Ureter (tissue), 1 donor: ENCODE measurements around the gene KCNAB2. TPM values are rescaled to one million over a fixed set of nuclear protein-coding genes. Genes with fewer than 3 reads are reported as not detected.
"Not testable (repeated sequence)": the region's sequence is repeated elsewhere in the genome, so short reads cannot be mapped to it uniquely, and the experiment has no call there.

Experiments used
- DNase-seq: peaks from one replicate; pipeline ENCODE4 v3.0.0-alpha.2; 2020; ENCODE audit warnings: low spot score
- total RNA-seq: library from RNA; stranded (reverse); gene quantifications from one replicate; pipeline ENCODE4 v1.2.4, GENCODE V29; 2023
- donor health status: DM: yes; HTN: yes; CAD: no.

The KCNAB2 gene
- total RNA-seq, 1 donor from 2014 or later, result 17.5 TPM

DNA sequence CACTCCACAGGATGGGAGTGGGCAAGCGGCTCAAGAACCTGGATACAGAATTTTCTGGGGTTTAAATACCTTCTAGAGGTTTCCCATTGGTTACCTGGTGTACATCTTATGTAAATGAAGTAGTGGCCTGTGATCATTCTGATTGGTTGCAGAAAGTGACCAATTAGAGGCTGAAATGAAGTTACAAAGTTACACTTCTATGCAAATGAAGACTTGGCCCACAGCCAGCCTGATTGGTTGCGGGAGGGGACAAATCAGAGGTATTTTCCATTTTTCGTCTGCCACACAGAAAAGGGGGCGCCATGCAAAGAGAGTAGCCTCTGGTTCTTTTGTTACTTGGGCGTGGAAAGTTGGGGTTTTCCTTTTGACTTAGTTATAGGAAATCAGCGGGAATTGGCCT lies 8.9 kb downstream of the KCNAB2 start:
- DNase-seq, result no peak

DNA sequence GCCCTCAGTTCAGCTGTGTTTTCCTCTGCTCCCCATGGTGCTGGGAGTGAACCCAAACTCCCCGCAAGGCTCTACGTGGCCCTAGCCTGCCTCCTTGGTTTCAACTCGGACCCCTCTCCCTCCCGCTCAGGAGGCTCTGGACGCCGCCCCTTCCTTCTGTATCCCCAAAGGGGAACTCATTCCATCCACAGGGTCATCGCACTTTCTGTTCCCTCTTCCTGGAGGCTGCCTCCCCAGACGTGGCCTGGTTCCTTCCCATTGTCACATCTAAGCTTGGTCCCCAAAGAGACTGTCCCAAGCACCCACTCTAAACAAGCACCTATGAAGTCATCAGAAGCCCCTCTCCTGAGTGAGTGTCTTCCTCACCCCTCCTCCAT lies 10.9 kb downstream of the KCNAB2 start:
- DNase-seq, result no peak

DNA sequence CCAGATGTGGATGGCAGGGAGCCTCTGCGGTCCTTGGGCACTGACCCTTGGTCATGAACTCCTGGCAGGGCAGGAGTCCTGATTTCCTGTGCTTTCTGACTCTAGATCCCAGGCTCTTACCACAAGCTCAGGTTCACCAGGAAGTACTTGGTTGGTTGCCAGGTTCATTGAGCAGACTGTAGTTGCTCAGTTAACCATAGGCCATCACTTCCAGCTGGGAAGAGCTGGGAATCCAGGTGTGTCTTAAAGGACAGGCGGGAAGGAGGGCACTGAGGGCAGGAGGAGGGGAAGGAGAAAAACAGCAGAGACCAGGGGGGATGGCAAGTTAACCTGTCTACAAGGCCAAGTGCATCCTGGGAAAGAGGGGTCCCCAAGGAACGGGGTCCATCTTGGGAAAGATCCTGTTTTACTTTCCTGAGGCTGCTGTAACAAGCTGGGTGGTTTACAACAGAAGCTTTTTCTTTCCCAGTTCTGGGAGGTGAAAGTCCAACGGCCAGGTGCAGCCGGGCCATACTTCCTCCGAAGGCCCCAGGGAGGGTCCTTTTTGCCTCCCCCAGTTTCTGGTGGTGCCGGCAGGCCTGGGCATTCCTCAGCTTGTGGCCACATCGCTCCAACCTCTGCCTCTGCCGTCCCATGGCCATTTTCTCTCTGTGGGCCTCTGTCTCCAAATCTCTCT lies 11.6 kb downstream of the KCNAB2 start:
- DNase-seq, result no peak

DNA sequence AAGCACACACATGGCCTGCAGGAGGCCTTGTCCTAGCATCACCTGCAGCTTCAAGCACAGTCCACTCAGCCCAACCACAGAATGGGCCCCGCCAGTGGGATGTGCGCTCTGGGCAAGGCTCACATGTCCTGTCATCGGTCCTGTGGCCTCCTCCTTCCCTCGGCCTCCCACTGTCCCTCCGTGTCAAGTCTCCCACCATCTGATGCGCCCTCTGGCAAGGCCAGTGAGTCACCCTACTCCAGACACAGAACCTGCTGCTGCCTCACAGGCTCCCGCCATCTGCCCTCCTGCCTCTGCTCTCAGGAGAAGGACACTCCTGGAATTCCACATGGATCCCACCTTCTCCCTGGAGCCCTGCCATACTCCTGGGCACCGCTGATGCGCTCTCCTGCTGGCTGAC lies 14.2 kb downstream of the KCNAB2 start:
- DNase-seq, result no peak

DNA sequence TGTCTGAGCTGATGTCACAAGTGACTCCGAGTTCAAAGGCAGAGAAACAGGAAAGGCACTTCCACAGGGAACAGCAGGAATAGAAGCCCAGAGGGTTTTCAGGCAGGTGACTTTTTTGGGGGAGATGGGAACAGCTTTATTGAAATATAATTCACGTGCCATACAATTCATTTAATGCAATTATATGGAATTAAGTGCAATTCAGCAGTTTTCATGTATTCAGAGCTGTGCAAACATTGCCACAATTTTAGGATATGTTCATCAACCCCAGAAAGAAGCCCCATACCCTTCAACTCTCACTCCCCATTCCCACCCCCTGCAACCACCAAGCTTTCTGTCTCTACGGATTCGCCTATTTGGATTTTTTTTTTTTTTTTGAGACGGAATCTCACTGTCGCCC lies 17.0 kb downstream of the KCNAB2 start:
- DNase-seq, result no peak

DNA sequence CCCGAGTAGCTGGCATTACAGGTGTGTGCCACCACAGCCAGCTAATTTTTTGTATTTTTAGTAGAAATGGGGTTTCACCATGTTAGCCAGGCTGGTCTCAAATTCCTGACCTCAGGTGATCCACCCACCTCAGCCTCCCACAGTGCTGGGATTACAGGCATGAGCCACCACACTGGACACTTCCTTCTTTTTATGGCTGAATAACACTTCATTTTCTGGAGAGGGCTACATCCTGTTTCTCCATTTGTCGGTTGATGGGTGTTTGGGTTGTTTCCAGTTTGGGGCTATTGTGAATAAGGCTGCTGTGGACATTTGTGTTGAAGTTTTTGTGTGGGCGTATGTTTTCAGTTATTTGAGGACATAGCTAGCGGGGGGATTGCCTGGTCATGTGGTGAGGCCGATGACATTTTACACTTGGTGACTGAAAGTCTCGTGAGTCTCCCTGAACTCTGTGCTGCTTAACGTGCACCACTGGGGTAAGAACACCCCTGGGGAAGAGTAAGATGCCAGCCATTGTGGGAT lies 17.9 kb downstream of the KCNAB2 start:
- DNase-seq, result not testable (repeated sequence)

DNA sequence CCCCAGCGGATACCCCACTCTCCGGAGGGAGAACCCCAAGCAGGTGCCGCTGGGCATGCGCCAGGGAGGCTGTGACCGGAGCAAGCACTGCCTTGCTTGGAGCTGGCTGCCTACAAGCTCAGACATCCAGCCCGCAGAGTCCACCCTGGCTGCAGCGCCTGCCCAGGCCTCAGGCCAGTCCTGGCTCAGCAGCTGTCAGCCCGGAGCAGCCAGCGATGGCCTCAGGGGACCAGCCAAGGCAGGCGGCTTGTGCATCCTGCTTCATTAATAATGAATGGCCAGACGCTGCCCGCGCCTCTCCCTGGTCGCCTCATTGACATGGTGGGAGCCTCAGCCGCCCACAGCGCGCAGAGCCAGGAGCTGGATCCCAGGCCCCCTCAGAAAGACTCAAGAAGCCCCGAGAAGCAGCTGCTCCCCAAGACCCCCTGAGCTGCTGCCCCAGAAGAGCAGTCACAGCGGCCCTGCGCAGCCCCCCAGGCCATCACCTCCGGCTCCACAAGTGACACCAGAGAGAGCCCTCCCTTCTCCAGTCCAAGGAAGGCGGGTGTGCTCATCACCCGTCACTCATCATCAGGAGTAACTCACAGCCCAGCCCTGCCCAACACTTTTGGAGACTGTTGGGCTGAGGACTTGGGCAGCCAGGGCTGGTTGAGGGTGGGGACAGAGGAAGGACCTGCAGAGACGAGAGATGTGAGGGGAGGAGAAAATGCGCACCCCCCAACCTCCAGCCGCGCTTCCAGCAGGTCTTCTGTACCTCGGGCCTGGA lies 19.6 kb downstream of the KCNAB2 start:
- DNase-seq, result no peak

DNA sequence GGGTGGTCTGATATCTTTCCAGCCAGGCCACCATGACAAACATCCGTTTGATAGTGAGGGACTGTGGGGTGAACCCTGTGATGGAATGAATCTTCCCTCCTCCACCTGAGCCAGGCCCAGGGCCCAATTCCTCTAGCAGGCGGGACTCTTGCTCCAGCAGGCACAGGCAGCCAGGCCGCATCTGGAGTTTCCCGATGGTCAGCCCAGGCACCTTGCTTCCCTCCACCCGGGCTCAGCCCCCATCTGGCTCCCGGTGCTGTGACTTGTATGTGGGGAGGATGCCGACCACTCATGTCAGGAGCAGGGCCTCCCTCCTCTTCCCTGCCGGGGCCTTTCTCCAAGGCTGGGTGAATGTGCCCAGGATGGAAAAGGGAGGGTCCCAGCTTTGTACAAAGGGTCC lies 21.0 kb downstream of the KCNAB2 start:
- no peak for DNase-seq

DNA sequence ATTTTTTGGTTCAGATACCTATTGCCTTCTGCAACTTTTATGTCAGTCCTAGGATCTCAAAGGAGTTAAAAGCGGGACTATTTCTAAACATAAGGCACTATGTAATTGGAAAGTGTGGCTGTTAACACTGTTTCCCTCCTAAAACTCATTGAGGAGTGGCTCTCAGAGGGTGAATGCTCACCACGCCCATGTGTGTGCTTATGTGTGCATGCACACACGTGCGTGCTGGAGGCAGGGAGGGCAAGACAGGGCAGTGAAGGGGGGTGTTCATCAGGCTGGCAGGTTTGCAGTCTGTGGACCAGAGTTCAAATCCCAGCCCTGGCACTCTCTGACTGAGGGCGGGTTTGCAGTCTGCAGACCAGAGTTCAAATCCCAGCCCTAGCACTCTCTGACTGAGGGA lies 22.4 kb downstream of the KCNAB2 start:
- no peak for DNase-seq

DNA sequence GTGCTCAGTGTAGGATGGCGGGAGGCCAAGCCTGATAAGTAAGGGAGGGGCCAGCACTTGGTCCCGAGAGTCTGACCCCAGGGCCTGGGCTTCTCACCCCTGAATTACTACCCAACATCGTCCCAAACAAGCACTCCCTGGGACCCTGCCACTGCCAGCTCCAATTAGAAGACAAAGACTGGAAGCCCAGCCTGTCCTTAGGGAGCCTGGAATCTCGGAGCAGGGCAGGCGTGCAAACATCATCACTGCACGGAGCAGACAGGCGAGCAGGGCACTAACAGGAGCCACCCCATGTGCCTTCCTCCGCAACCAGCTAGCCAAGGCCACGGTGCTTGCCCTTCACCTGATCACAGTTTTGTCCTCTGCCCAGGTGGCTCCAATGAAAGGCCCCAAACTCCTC lies 23.2 kb downstream of the KCNAB2 start:
- no peak for DNase-seq

DNA sequence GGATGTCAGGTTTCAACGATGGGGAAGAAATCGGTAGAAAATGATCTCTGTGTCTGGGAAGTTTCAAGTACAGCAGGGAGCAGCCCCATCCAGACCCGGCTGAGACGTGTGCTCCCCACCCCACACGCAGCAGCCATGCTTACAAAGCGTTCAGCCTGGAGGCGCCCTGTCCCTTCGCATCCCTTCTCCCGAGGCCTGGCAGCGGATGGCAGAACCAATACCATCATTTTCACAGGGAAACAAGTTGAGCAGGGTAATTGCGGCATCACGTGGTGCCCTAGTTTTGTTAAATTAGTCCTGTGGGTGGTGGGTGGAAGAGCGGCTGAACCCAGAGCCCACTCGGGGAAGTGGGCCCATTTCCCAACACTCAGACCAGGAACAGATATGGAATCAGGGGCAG lies 23.9 kb downstream of the KCNAB2 start:
- no peak for DNase-seq

DNA sequence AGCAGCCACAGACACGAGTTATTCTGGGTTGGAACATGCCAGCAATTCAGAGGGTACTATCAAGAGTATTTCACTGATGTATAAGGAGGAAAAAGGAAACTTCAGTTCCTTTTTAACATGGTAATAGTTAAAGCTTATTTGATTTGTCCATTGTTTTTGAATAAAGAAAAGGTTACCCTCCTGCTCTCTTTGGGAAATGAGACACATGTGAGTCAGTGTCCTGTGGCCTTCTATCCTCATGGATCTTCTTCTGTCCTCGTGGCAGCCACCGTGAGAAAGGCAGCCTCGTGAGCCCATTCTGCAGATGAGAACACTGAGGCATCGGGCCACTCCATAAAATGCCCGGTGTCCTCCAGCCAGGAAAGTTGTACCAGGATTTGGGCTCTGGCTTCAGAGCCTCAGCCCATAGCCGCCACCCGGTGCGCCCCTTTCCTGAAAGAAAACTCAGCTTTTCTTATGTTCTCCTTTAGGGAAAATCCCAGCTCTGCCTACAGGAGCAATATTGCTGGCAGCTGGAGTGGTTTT lies 24.8 kb downstream of the KCNAB2 start:
- no peak for DNase-seq

DNA sequence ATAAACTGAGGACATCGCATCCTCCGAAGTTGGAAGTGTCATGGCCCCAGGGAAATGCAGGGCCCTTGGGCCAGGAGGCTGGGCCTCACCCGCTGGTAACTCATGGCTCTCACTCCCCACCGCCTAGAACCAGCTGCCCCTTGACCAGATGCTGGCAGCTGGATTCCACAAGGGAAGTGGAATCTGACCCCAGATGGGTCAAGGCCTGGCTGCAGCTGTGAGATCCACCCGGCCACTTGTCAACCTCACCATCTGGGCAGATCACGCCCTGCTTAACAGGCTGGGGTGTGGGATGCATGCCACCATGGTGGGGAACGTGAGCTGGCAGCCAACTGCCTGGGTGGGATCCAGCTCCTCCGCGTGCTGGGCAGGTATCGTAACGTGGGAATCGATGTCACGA lies 25.5 kb downstream of the KCNAB2 start:
- no peak for DNase-seq

DNA sequence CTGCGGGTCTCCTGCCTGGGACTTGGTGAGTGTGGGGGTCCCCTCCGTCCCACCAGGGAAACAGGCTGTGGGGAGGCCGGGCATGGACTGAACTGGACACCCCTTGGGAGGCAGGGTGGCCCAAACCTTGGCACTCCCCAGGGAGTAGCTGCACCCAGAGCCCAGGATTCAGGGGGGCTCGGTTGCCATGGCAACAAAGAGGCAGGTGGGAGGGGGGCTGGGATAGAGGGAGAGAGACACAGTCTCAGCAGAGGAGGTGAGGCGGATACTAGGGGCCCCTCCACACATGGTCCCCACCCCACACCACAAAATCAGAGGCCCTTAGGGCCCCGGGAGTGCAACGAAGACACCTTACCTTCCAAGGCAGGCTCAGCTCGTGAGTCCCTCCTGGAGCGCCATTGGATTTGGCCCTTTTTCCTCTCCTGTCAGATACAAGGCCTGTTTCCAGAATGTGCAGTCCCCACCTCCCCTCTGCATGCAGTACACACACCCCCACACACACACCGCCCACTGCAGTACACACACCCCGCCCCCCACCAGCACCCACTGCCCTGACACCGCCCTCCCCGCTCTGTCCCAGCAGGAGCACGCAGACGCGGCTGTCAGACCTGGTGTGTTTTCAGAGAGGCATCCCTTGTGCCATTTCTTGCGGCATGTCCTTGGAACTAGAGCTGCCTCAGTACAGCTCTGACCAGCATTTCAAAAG lies 27.2 kb downstream of the KCNAB2 start:
- DNase-seq, result no peak

DNA sequence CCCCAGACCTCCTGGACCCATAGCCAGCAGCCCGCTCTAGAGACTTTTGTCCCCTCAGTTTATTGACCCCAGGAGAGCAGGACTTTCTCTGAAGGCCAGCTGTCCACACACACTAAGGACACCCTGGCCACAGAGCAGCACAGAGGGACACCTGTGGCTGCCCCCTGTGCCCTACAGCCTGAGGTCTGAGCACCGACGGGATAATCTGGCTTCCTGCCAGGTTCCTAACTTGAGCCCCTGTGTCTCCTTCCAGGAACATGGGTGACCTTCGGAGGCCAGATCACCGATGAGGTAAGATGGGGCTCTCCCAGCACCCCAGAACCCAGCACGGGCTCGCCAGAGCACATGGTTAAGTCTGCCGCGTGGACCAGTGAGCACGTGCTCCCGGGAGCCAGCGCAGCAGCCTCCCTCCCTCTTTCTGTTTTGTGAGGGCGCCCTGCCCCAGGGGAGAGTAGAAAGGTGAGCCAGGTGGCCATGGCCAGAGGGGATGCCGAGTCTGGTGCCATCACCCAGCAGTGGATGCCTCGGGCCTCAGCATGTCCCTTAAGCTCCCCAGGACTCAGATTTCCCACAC lies 27.9 kb downstream of the KCNAB2 start:
- no peak for DNase-seq

DNA sequence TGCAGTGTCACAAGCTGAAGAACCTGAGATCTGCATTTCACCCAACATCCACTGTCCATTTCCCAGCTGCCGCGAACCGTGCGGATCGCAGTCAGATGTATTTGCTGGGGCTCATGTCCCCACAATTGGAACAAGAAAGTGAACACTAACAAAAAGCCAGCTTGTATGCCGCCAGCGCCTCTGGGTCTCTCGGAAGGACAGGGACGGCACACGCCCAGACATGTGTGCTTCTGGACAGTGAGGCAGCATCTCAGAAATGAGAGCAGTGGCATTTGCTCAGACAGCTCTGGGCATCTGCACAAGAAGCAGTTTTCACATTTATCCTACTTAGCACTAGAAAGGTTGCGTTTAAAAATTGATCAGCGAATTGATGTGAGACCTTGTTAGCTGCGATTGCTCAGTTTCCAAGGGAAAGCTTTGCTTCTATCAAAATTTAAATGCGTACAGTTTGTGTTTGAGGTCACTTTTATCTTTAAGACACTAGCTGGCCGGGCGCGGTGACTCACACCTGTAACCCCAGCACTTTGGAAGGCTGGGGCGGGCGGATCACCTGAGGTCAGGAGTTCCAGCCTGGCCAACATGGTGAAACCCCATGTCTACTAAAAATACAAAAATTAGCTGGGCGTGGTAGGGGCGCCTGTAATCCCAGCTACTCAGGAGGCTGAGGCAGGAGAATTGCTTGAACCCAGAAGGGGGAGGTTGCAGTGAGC lies 28.7 kb downstream of the KCNAB2 start:
- no peak for DNase-seq

DNA sequence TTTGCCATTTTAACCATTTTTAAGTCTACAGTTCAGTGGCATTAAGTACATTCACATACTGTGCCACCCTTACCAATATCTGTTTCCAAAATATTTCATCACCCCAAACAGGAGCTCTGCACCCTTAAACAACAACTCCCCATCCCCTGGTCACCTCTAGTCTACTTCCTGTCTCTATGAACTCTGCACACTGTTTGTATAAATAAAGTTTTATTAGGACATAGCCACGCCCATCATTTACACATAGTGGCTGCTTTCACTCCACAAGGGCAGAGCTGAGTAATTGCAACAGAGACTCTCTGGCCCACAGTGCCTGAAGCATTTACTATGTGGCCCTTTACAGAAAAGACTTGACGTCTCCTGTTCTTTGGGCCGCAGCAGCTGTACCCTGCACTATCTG lies 30.1 kb downstream of the KCNAB2 start:
- DNase-seq, result no peak

DNA sequence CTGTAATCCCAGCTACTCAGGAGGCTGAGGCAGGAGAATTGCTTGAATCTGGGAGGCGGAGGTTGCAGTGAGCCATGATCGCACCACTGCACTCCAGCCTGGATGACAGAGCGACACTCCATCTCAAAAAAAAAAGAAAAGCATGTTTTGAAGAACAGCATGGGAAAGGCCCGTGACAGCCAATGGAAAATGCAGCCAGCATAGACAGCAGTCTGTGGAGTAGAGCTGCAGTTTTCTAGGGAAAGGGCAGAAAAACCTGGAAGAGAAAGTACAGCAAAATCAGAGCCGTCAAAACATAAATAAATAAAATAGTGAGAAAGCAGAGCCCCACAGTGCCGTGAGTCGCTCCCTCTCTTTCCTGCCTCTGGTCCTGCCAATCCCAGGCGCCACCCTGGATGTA lies 31.4 kb downstream of the KCNAB2 start:
- DNase-seq, result not testable (repeated sequence)

DNA sequence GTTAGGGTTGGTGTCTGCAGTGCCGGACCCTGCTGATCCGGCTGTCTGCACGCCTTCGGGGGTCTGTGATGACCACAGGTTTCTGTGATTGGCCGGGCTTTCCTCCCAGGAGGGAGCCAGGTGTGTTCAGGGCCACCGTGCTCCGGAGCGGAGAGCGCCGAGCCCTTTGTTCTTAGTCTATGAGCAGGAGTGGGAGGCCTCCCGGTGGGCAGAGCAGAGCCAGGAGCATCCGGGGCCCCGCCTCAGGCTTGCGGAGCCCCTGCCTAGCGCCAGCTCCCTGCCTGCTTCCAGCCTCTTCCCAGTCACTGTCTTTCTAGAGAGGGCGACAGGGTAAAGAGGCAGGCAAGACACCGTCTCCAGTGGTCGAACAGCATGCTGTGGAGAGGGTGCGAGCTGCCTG lies 31.8 kb downstream of the KCNAB2 start:
- DNase-seq, result no peak

DNA sequence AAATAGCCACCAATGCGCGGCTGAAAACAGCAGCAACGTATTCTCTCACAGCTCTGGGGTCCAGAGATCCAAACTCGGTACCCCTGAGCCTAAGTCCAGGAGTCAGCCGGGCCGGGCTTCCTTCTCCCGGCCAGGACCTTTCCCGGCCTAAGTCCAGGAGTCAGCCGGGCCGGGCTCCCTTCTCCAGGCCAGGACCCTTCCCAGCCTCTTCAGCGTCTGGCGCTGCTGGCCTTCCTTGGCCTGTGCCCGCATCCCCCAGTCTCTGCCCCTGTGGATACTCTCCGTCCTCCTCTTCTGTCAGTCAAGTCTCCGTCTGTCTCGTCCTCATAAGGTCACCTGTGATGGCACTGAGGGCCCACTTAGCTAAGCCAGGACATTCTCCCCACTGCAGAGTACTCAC lies 32.2 kb downstream of the KCNAB2 start:
- DNase-seq, result no peak

DNA sequence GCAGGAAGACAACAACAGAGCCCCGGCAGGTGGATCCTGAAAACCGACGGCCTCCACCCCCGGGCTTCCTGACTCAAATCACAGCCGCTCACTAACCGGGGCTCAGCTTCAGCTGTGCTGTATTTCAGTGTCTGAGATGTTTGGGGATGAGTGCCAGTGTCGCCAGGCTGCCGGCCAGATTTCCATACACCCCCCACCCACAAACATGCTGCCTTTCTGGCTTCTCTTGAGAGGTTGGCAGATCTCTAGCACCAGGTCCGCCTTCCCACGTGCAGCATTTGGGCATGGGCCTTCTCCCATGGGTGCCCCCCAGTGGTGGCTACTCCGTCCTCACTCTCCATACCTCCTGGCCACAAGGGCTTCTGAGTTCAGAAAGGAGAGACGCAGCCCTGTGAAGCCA lies 34.8 kb downstream of the KCNAB2 start:
- no peak for DNase-seq

DNA sequence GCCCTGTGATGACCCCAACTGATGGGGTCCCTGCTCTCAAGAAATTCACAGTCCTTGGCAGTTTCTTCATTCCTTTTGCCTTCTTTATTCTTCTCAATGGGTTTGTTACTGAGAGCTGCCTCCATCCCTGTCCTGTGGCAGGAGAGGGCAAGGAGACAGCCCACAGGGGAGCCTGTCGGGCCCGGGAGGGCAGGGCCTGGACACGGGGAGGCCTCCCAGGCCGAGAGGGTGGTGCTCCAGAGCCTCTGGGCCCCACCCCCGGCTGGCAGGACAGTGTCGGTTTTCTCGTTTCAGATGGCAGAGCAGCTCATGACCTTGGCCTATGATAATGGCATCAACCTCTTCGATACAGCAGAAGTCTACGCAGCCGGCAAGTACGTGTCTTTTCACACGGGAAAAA lies 36.2 kb downstream of the KCNAB2 start:
- no peak for DNase-seq
